Heart left ventricle (tissue), 13 donors: ENCODE measurements around the gene DIDO1.

Source experiments
- CTCF ChIP-seq, 12 donors: fragments of 200-600 bp; sonication (generic) in 4 of 12; IDR thresholded peaks; one replicate each; pipeline versions ENCODE4 v1.5.0 to v1.8.0; 2018 to 2022; ENCODE audit warnings: antibody characterized with exemption in 12 of 12, mild to moderate bottlenecking in 5 of 12
- POLR2A ChIP-seq, 2 donors: fragments of 450-650 bp; IDR thresholded peaks; one replicate each; pipeline ENCODE4 v1.6.1; 2017; ENCODE audit warnings: antibody characterized with exemption in 2 of 2, mild to moderate bottlenecking in 2 of 2, moderate library complexity in 2 of 2
- donor health status: ischemic (EF 13 %, LVEDD 7.1; RV severe dilation, severe dysfunction).
- donor health status: DM: no; HTN: yes; CAD: no.
- donor health status: DM: no; HTN: no; CAD: no.
- donor health status: ischemic (EF 25% LVEDD 6.9; RV normal size, moderate dysfunction).
- donor health status: ischemic (EF 25% LVEDD 5.7; RV mildly dilated, moderate dysfunction).
- donor health status: ischemic (EF 35%, LVEDD 5.7; RV mildly dilated, moderate dysfunction).
- donor health status: nonischemic (EF 11% LVEDD 7.7; RV severe dilation, severe dysfunction).
- donor health status: DM: yes; HTN: yes; CAD: no.
- donor health status: PGD.
- donor health status: ischemic (EF 29% LVEDD 5.4; RV normal size, mild dysfunction).
- donor health status: nonischemic (EF 23%, LVEDD 6.1; RV moderate dilation, normal function).

- TF ChIP-seq CTCF (IDR thresholded peaks at IDR 0.05) (no peak), POLR2A (IDR thresholded peaks at IDR 0.05) (no peak)
These were observed 2.5 kb downstream of the DIDO1 start for GRCh38 chr20:62923669-62924441.
